WTC11 (cell line): ENCODE measurements around the gene NBEA. TPM values are rescaled to one million over a fixed set of nuclear protein-coding genes. Genes with fewer than 3 reads are reported as not detected.

Source experiments
- ATAC-seq: fragments of 200-7000 bp; cut with Tn5 transposase; 2 replicates; pipeline ENCODE4 v1.10.0; 2021; ENCODE audit warnings: mild to moderate bottlenecking, moderate library complexity
- CTCF ChIA-PET: fragments of 300-600 bp; sonication (Branson Sonifier 250); formaldehyde crosslinking; loops from one replicate; lab custom pipeline; 2021; ENCODE audit warnings: antibody characterized with exemption; lab: Charles Lee
- POLR2A ChIA-PET: fragments of 350-600 bp; sonication (Branson Sonifier 250); formaldehyde crosslinking; loops from one replicate; lab custom pipeline; 2021; ENCODE audit warnings: antibody characterized with exemption; lab: Charles Lee
- DNase-seq: peaks from one replicate; pipeline ENCODE4 v3.0.0; 2021; ENCODE audit warnings: low spot score
- H3K27ac Mint-ChIP-seq: 2 replicates; pipeline ENCODE4 v1.8.0; 2021; ENCODE audit warnings: mixed read lengths
- H3K27me3 Mint-ChIP-seq: 2 replicates; pipeline ENCODE4 v1.8.0; 2021; ENCODE audit warnings: low read depth, mild to moderate bottlenecking, moderate library complexity, mixed read lengths
- H3K36me3 Mint-ChIP-seq: 2 replicates; pipeline ENCODE4 v1.8.0; 2021; ENCODE audit warnings: mixed read lengths
- H3K4me1 Mint-ChIP-seq: 2 replicates; pipeline ENCODE4 v1.8.0; 2022; ENCODE audit warnings: mixed read lengths
- H3K4me3 Mint-ChIP-seq: 2 replicates; pipeline ENCODE4 v1.8.0; 2021; ENCODE audit warnings: mild to moderate bottlenecking, moderate library complexity, mixed read lengths
- H3K9me3 Mint-ChIP-seq: 2 replicates; pipeline ENCODE4 v1.8.0; 2021; ENCODE audit warnings: mixed read lengths
- CBFB ChIP-seq: sonication (generic); formaldehyde crosslinking; IDR thresholded peaks from 2 replicates; pipeline ENCODE4 v1.8.1; 2022; ENCODE audit warnings: mild to moderate bottlenecking, low read depth, missing genetic modification reagents
- CREB1 ChIP-seq: sonication (generic); formaldehyde crosslinking; IDR thresholded peaks from 2 replicates; pipeline ENCODE4 v1.8.0; 2023; ENCODE audit warnings: mild to moderate bottlenecking, missing genetic modification reagents
- FOXJ3 ChIP-seq: sonication (generic); formaldehyde crosslinking; IDR thresholded peaks from 2 replicates; pipeline ENCODE4 v1.9.0; 2021; ENCODE audit warnings: missing genetic modification reagents, mild to moderate bottlenecking, borderline replicate concordance
- HMGA2 ChIP-seq: fragments of 250-450 bp; sonication (Bioruptor Pico); IDR thresholded peaks from 2 replicates; pipeline ENCODE4 v1.4.0; 2021; ENCODE audit warnings: mild to moderate bottlenecking, moderate library complexity
- JUN ChIP-seq: sonication (generic); formaldehyde crosslinking; IDR thresholded peaks from 2 replicates; pipeline ENCODE4 v1.8.0; 2023; ENCODE audit warnings: mild to moderate bottlenecking, missing genetic modification reagents
- NFE2L1 ChIP-seq: sonication (generic); formaldehyde crosslinking; IDR thresholded peaks from 2 replicates; pipeline ENCODE4 v1.8.1; 2023; ENCODE audit warnings: missing genetic modification reagents
- RELA ChIP-seq: sonication (generic); formaldehyde crosslinking; IDR thresholded peaks from 2 replicates; pipeline ENCODE4 v1.8.1; 2022; ENCODE audit warnings: missing genetic modification reagents, mild to moderate bottlenecking, borderline replicate concordance
- ZNF416 ChIP-seq: fragments of 250-450 bp; sonication (Bioruptor Pico); IDR thresholded peaks from 2 replicates; pipeline ENCODE4 v1.9.0; 2021; ENCODE audit warnings: mild to moderate bottlenecking, inconsistent platforms
- total RNA-seq: library from RNA; stranded (reverse); gene quantifications from 3 replicates; pipeline ENCODE4 v1.2.3, GENCODE V29; 2021
- TF ChIP-seq, protein P1 (sequence below): fragments of 250-450 bp; sonication (Bioruptor Pico); IDR thresholded peaks from 2 replicates; pipeline ENCODE4 v1.9.0; 2021; ENCODE audit warnings: moderate library complexity, mild to moderate bottlenecking, inconsistent platforms, borderline replicate concordance
- TF ChIP-seq, protein P2 (sequence below): sonication (generic); formaldehyde crosslinking; conservative IDR thresholded peaks from 2 replicates; pipeline ENCODE4 v1.8.1; 2022; ENCODE audit warnings: mild to moderate bottlenecking, missing genetic modification reagents
- TF ChIP-seq, protein P3 (sequence below): sonication (generic); formaldehyde crosslinking; IDR thresholded peaks from 2 replicates; pipeline ENCODE4 v1.8.1; 2023; ENCODE audit warnings: mild to moderate bottlenecking, moderate library complexity, missing genetic modification reagents
- TF ChIP-seq, protein P4 (sequence below): fragments of 250-450 bp; sonication (Bioruptor Pico); IDR thresholded peaks from 2 replicates; pipeline ENCODE4 v1.9.0; 2021; ENCODE audit warnings: mild to moderate bottlenecking
- TF ChIP-seq, protein P5 (sequence below): sonication (generic); formaldehyde crosslinking; conservative IDR thresholded peaks from 2 replicates; pipeline ENCODE4 v1.8.1; 2023; ENCODE audit warnings: mild to moderate bottlenecking, low read depth, missing genetic modification reagents, moderate library complexity
- TF ChIP-seq, protein P6 (sequence below): sonication (generic); formaldehyde crosslinking; IDR thresholded peaks from 2 replicates; pipeline ENCODE4 v1.8.1; 2023; ENCODE audit warnings: mild to moderate bottlenecking, missing genetic modification reagents, moderate library complexity
- TF ChIP-seq, protein P7 (sequence below): fragments of 250-450 bp; sonication (Bioruptor Pico); IDR thresholded peaks from 2 replicates; pipeline ENCODE4 v1.9.0; 2021; ENCODE audit warnings: mild to moderate bottlenecking
- TF ChIP-seq, protein P8 (sequence below): sonication (generic); formaldehyde crosslinking; IDR thresholded peaks from 2 replicates; pipeline ENCODE4 v1.8.1; 2022; ENCODE audit warnings: missing genetic modification reagents, borderline replicate concordance

NBEA gene
- total RNA-seq, 1 experiment from 2014 or later: 20.9 TPM

DNA sequence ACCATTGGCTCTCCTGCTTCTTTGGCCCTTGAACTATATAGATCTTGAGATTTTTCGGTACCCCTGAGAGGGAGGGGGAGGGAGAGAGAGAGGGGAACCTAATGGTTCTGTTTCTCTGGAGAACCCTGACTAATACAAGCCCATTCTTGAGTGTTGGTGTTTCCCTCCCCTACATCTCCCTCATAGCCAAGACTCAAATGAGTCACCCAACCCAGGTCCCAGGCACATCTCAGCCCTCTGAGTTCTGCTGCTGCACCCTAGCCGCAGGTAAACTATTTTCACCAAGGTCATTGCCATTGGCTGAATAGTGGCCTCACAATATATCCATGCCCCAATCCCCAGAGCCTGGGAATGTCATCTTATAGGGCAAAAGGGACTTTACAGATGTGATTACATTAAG lies 760.2 kb downstream of the NBEA start:
- CTCF ChIA-PET: no interaction called here
- Mint-ChIP-seq H3K4me3 (no peak overlapping the region), H3K9me3 (peaks cover 12% of the 10 kb centered on the region; the same call in 1 of the 2 replicates), H3K36me3 (no peaks in the 10 kb centered on the region), H3K4me1 (peaks cover 18% of the 10 kb centered on the region), H3K27ac (no peak overlapping the region)
- DNase-seq: no peak
- TF ChIP-seq FOXJ3 (CRISPR knock-in tag): no peak
- TF ChIP-seq, protein P1, sequence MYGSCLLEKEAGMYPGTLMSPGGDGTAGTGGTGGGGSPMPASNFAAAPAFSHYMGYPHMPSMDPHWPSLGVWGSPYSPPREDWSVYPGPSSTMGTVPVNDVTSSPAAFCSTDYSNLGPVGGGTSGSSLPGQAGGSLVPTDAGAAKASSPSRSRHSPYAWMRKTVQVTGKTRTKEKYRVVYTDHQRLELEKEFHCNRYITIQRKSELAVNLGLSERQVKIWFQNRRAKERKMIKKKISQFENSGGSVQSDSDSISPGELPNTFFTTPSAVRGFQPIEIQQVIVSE (CRISPR knock-in tag): no peak
- TF ChIP-seq, protein P2, sequence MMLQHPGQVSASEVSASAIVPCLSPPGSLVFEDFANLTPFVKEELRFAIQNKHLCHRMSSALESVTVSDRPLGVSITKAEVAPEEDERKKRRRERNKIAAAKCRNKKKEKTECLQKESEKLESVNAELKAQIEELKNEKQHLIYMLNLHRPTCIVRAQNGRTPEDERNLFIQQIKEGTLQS (CRISPR knock-in tag): no peak
- no peak for TF ChIP-seq NFE2L1 (CRISPR knock-in tag)
- TF ChIP-seq ZNF416 (CRISPR knock-in tag): no peak
- TF ChIP-seq, protein P3, sequence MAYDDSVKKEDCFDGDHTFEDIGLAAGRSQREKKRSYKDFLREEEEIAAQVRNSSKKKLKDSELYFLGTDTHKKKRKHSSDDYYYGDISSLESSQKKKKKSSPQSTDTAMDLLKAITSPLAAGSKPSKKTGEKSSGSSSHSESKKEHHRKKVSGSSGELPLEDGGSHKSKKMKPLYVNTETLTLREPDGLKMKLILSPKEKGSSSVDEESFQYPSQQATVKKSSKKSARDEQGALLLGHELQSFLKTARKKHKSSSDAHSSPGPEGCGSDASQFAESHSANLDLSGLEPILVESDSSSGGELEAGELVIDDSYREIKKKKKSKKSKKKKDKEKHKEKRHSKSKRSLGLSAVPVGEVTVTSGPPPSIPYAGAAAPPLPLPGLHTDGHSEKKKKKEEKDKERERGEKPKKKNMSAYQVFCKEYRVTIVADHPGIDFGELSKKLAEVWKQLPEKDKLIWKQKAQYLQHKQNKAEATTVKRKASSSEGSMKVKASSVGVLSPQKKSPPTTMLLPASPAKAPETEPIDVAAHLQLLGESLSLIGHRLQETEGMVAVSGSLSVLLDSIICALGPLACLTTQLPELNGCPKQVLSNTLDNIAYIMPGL (CRISPR knock-in tag): no peak
- TF ChIP-seq, protein P4, sequence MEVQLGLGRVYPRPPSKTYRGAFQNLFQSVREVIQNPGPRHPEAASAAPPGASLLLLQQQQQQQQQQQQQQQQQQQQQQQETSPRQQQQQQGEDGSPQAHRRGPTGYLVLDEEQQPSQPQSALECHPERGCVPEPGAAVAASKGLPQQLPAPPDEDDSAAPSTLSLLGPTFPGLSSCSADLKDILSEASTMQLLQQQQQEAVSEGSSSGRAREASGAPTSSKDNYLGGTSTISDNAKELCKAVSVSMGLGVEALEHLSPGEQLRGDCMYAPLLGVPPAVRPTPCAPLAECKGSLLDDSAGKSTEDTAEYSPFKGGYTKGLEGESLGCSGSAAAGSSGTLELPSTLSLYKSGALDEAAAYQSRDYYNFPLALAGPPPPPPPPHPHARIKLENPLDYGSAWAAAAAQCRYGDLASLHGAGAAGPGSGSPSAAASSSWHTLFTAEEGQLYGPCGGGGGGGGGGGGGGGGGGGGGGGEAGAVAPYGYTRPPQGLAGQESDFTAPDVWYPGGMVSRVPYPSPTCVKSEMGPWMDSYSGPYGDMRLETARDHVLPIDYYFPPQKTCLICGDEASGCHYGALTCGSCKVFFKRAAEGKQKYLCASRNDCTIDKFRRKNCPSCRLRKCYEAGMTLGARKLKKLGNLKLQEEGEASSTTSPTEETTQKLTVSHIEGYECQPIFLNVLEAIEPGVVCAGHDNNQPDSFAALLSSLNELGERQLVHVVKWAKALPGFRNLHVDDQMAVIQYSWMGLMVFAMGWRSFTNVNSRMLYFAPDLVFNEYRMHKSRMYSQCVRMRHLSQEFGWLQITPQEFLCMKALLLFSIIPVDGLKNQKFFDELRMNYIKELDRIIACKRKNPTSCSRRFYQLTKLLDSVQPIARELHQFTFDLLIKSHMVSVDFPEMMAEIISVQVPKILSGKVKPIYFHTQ (CRISPR knock-in tag): no peak
- TF ChIP-seq, protein P5, sequence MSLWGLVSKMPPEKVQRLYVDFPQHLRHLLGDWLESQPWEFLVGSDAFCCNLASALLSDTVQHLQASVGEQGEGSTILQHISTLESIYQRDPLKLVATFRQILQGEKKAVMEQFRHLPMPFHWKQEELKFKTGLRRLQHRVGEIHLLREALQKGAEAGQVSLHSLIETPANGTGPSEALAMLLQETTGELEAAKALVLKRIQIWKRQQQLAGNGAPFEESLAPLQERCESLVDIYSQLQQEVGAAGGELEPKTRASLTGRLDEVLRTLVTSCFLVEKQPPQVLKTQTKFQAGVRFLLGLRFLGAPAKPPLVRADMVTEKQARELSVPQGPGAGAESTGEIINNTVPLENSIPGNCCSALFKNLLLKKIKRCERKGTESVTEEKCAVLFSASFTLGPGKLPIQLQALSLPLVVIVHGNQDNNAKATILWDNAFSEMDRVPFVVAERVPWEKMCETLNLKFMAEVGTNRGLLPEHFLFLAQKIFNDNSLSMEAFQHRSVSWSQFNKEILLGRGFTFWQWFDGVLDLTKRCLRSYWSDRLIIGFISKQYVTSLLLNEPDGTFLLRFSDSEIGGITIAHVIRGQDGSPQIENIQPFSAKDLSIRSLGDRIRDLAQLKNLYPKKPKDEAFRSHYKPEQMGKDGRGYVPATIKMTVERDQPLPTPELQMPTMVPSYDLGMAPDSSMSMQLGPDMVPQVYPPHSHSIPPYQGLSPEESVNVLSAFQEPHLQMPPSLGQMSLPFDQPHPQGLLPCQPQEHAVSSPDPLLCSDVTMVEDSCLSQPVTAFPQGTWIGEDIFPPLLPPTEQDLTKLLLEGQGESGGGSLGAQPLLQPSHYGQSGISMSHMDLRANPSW (CRISPR knock-in tag): no peak
- no peak for TF ChIP-seq JUN (CRISPR knock-in tag)
- TF ChIP-seq, protein P6, sequence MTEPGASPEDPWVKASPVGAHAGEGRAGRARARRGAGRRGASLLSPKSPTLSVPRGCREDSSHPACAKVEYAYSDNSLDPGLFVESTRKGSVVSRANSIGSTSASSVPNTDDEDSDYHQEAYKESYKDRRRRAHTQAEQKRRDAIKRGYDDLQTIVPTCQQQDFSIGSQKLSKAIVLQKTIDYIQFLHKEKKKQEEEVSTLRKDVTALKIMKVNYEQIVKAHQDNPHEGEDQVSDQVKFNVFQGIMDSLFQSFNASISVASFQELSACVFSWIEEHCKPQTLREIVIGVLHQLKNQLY (CRISPR knock-in tag): no peak
- TF ChIP-seq, protein P7, sequence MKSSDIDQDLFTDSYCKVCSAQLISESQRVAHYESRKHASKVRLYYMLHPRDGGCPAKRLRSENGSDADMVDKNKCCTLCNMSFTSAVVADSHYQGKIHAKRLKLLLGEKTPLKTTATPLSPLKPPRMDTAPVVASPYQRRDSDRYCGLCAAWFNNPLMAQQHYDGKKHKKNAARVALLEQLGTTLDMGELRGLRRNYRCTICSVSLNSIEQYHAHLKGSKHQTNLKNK (CRISPR knock-in tag): no peak
- no peak for TF ChIP-seq HMGA2 (CRISPR knock-in tag)
- no peak for TF ChIP-seq RELA (CRISPR knock-in tag)
- TF ChIP-seq CBFB (CRISPR knock-in tag): no peak
- TF ChIP-seq, all 79 proteins: peak for 0
- POLR2A ChIA-PET: no interaction called here
- no peak for ATAC-seq
- no peaks in the 10 kb centered on the region for H3K27me3 Mint-ChIP-seq

DNA sequence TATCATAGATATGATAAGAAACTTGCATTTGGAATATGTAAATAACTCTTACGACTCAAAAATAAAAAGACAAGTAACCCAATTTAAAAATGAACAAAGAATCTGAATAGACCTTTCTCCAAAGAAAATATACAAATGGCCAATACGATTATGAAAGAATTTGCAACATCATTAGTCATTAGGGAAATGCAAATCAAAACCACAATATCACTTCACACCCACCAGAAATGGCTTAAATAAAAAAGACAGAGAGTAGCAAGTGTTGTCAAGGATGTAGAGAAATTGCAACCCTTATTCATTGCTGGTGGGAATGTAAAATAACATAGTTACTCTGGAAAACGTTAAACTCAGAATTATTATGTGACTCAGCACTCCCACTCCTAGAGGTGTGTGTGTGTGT lies 761.0 kb downstream of the NBEA start:
- Mint-ChIP-seq H3K9me3 (peaks cover 12% of the 10 kb centered on the region; the same call in 1 of the 2 replicates), H3K4me1 (peaks cover 14% of the 10 kb centered on the region), H3K36me3 (no peaks in the 10 kb centered on the region), H3K27me3 (no peaks in the 10 kb centered on the region), H3K27ac (no peak overlapping the region), H3K4me3 (no peak overlapping the region)
- DNase-seq (no peak), ATAC-seq (no peak)
- ChIA-PET CTCF (no interaction called here), POLR2A (no interaction called here)
- TF ChIP-seq, protein P1 (CRISPR knock-in tag): no peak
- TF ChIP-seq, protein P8, sequence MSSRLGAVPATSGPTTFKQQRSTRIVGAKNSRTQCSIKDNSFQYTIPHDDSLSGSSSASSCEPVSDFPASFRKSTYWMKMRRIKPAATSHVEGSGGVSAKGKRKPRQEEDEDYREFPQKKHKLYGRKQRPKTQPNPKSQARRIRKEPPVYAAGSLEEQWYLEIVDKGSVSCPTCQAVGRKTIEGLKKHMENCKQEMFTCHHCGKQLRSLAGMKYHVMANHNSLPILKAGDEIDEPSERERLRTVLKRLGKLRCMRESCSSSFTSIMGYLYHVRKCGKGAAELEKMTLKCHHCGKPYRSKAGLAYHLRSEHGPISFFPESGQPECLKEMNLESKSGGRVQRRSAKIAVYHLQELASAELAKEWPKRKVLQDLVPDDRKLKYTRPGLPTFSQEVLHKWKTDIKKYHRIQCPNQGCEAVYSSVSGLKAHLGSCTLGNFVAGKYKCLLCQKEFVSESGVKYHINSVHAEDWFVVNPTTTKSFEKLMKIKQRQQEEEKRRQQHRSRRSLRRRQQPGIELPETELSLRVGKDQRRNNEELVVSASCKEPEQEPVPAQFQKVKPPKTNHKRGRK (CRISPR knock-in tag): no peak
- no peak for TF ChIP-seq CREB1 (CRISPR knock-in tag)
- TF ChIP-seq, protein P7 (CRISPR knock-in tag): no peak
